OCI-LY3 (cell line): Measurements from ENCODE around the gene ECSIT.

Source experiments
- EZH2phosphoT487 ChIP-seq: fragments of 200-600 bp; shearing (Covaris generic); IDR thresholded peaks from 2 replicates; pipeline ENCODE4 v1.6.1; 2018; ENCODE audit warnings: antibody characterized with exemption, mixed run types, low read depth
- TF ChIP-seq, protein P1 (sequence below): fragments of 200-600, 300-600 bp; sonication (generic); IDR thresholded peaks from 2 replicates; pipeline ENCODE4 v1.5.1; 2014; ENCODE audit warnings: antibody characterized with exemption, low read length, low read depth

DNA sequence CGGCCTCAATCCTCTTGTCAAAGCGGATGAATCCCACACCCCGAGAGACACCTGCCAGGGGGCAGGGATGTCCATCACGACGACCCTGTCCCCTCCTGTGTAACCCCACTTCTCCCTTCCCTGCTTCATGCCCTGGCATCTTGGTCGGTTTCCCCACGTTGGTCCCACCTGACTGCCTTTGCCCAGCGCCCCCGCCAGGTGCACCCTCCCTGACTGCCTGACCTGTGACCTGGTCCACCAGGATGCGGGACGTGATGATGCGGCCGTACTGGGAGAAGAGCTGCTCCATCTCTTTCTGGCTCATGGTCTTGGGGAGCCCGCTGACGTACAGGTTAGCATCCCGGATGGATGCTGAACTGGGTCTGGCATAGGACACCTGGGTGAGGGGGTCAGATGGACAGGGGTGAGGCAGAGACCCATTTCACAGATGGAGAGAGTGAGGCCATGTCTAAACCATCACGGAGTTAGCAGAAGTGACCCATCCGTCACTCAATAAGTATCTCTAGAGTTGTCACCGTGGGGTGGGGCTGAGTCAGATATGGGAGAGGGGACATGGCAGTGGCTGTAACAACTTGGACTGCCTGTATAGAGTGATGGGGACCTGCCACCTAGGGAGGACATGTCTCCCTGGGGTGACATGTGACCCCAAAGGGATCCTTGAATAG, 70.6 kb downstream of the ECSIT start:
- TF ChIP-seq, protein P1, sequence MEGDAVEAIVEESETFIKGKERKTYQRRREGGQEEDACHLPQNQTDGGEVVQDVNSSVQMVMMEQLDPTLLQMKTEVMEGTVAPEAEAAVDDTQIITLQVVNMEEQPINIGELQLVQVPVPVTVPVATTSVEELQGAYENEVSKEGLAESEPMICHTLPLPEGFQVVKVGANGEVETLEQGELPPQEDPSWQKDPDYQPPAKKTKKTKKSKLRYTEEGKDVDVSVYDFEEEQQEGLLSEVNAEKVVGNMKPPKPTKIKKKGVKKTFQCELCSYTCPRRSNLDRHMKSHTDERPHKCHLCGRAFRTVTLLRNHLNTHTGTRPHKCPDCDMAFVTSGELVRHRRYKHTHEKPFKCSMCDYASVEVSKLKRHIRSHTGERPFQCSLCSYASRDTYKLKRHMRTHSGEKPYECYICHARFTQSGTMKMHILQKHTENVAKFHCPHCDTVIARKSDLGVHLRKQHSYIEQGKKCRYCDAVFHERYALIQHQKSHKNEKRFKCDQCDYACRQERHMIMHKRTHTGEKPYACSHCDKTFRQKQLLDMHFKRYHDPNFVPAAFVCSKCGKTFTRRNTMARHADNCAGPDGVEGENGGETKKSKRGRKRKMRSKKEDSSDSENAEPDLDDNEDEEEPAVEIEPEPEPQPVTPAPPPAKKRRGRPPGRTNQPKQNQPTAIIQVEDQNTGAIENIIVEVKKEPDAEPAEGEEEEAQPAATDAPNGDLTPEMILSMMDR: no peak
- TF ChIP-seq EZH2phosphoT487: no peak
